ENCODE results near the gene ADAP2.
A peak's percentile ranks its signal among the peaks of the same experiment; 100 is the strongest.
"Not testable (repeated sequence)": the region's sequence is repeated elsewhere in the genome, so short reads cannot be mapped to it uniquely, and the experiment has no call there.

Gene ADAP2

DNA sequence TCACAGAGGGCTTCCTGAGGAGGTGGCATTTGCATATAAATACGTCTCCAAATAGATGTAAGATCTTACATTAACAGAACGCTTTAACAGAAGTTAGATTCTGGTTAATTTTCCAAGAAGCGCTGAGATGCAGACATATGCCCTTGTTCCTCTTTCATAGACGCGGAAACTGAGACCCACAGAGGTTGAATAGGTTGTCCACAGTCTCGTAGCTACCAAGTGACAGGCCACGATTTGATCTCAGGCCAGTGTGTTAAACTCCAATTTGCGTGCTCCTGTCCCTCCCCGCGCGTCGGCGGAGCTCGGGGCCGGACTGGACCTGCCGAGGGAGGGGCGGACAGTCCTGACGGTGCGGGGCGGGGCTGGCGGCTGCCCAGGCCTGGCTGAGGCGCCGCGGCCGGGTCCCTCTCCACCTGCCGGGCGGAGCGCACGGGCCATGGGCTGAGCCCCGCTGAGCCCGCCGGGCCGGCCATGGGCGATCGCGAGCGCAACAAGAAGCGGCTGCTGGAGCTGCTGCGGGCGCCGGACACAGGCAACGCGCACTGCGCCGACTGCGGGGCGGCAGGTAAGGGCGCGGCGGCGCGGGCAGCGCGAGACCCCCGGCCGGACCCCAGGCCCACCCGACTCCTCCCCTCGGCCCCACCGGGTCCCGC is at the start of gene ADAP2:
TSS of gene ADAP2 (plus strand) at position 402 of the 653 bp plus-strand sequence. CDS start at position 472, 70 bp downstream.
- DNase-seq = no peak

- DNase-seq = no peak
Measured at GRCh38 chr17:30886187-30886586, 35.6 kb upstream of the ADAP2 start.

DNA sequence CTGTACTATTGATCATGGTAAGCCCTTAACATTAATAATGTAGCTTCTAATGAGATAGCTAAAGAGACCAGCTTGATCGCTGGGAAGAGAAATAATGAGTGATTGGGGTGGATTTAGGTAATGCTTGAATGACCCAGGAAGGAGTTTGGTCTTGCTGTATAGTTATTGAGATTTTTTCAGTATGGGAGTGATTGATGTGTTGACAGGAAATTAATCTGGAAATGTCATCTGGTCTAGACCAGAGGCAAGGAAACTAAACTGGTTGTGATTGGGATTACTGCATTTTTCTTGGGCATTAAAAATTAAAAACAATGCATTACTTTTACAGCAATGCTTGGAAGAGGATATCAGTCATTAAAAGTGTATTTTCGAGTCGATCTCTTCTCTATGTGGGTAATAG is 27.5 kb upstream of the ADAP2 start:
- DNase-seq = no peak

DNA sequence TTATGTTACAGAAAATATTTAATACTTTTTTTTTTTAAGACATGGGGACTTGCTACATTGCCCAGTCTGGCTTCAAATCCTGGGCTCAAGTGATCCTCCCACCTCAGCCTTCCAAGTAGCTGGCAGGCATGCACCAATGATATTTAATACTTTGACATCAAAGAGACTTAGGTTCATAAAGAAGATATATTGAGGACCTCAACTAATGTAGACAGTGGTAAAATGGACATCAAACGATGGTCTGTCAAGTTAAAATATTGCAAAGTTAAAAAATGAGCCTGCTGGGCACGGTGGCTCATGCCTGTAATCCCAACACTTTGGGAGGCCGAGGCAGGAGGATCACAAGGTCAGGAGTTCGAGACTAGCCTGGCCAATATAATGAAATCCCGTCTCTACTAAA is 24.4 kb upstream of the ADAP2 start:
- DNase-seq = no peak

DNA sequence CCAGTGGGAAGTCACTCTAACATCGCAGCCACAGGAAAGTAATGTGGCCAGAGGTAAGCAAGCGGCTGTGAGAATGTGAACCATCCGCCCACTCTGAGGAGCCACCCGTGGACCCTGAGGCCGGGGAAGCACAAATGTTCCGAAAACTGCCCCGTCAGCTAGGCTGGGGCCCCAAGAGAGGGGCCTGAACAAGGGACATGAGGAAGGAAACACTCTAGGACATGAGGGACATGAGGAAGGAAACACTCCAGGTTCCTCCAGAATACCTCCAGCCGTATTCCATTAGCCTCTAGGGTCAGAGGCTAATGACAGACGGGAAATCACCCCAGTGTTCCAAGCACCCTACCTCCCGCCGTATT is 16.0 kb upstream of the ADAP2 start:
- no peak for DNase-seq

DNA sequence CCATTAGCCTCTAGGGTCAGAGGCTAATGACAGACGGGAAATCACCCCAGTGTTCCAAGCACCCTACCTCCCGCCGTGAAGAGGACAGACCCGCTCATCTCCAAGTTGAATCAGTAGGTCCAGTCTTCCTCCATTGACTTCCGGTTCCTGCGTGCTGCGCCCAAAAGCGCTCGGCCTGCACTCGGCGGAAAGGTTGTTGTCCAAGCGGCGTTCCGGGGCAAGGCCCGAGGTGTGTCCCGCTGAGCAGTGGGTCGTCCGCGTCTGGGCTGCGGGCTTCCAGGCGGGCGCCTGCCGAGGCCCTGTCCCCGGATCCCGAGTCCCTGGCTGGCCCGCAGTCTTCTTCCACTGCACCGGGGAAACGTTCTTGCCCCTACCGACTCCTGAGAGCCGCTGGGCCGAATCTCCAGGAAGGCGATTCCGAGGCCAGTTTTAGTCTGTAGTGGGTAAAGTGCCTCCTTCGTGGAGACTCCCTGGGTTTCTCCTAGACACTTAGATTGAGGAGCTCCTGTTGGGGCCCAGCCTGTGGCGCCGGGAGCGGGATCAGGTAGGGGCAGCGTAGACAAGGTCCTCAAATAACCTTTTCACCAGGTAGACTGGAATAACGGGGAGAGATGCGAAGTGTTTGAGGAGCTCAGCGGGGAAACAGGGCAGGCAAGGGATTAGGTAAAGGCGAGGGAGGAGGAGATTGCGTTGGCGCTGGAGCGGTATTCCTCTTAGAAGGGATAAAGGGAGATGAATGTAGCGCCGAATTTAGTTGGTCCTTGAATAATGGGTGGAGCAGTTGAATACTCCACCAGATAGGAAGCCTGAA is 15.4 kb upstream of the ADAP2 start, which contains the start of gene TEFM:
TSS of gene TEFM (minus strand) at position 138 of the 811 bp plus-strand sequence. CDS start at position 98, 40 bp downstream.
- peak; percentile 93 for DNase-seq

DNA sequence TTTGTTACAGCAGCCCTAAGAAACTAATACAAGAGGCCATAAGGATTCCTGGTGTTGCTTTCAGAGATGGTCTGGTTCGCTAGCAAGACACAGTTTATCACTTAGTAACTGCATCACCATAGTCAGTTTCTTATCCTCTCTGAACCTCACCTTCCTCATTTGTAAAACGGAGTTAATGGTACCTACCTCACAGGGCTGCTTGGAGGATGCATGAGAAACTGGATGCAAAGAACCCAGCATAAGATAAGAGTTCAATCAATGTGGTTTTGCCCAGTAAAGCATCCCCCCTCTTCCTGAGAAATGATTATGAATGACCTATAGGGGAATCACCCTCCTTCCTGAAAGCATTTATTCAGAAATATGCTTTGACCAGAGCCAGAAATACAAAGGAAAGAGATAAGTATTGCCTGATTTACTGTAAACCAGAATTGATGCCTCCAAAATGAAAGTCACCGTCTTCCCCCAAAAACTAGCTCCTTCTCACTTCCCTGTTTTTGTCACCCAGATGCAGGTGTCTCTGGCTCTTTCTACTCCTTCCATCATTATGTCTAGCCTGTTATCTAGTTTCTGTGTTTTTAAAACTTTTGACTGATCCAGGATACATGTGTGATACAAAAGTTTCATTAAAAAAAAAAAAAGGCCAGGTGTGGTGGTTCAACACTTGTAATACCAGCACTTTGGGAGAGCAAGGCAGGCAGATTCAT is 12.9 kb upstream of the ADAP2 start:
- DNase-seq = no peak

GRCh38 chr17:30910151-30910550 is 11.6 kb upstream of the ADAP2 start:
- DNase-seq = not testable (repeated sequence)

- DNase-seq = no peak
Measured at GRCh38 chr17:30913955-30914354, 7.8 kb upstream of the ADAP2 start.

DNA sequence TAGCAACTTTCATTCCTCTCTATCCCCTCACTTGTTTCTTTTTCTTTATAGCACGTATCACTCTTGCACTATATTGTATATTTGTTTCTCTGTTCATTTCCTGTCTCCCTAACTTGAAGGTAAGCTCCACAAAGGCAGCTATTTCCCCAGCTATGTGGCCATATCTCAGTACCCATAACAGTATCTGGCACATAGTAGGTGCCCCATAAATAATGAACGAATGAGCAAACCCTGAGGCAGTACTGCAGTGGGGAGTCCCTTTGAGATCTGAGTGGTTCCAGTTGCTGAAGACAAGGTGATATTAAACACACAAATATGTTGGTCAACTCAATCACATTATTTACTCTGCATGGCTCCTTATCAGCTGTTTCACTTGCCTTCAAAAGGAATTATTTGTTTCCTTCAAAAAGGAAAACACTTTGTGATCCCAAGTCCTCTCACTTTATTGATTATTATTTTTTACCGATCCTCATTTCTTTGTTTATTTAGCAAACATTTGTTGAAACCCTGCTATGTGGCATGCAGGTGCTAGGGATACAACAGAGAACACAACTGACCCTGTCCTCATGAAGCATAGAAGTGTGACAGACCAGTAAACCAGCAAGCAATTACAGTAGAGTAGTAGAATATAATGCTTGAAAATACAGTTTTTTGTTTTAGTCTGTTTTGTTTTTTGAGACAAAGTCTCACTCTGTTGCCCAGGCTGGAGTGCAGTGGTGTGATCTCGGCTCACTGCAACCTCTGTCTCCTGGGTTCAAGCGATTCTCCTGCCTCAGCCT is 5.7 kb upstream of the ADAP2 start:
- no peak for DNase-seq

GRCh38 chr17:30917050-30917449 is 4.7 kb upstream of the ADAP2 start:
- DNase-seq = no peak

DNA sequence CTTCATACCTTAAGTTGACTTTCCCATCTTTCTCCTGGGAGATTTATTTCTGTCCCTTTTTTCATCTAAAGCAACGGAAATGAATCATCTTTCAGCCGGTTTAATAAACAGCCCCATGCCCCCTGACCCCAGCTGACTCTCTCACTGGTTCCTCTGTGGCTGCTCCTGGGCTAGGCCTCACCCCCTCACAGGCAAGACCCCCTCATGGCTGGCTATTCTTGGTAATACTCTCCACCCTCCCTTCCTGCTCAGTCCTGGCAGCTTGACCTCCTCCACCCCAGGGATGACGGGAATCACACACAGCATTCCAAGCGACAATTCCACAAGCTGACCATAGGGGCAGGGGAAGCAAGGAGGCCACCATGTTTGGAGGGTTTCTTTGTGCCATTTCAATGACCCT is 1.5 kb upstream of the ADAP2 start:
- no peak for DNase-seq

DNA sequence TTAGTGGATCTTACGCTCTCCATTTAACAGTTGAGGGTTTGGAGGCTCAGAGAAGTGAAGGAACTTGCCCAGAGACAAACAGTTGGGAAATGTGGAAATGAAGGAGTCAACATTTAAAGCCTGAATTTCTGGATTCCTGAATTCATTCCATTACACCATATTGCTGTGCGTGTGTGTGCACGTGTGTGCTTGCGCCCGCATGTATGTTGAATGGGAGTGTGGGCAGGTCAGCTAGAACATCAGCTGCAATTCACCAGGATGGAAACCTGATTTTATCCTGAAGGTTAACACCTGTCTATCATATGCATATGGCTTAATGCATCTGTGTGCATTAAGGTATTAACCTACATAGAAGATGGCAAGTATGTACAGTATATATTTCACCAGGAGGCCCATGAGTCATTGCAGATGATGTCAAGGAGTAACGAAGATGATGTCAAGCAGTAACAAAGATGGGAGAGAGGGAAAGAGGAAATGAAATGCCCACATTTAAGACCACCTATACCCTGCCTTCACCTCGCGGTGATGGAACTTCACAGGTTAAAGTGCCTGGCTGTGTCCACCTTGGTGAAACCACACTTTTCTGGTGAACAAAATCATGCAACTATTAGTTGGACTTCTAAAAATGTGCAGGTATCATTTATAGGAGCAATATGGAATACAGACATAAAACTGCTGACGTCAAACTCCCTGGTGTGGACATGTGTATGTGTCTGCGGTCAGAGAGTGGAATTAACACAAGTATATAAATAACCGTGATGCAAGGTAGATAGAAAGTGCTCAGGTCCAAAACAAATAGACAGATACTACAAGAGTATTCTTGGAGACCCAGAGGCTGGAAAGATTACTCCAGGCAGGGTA is 832 bp upstream of the ADAP2 start:
- no peak for DNase-seq

DNA sequence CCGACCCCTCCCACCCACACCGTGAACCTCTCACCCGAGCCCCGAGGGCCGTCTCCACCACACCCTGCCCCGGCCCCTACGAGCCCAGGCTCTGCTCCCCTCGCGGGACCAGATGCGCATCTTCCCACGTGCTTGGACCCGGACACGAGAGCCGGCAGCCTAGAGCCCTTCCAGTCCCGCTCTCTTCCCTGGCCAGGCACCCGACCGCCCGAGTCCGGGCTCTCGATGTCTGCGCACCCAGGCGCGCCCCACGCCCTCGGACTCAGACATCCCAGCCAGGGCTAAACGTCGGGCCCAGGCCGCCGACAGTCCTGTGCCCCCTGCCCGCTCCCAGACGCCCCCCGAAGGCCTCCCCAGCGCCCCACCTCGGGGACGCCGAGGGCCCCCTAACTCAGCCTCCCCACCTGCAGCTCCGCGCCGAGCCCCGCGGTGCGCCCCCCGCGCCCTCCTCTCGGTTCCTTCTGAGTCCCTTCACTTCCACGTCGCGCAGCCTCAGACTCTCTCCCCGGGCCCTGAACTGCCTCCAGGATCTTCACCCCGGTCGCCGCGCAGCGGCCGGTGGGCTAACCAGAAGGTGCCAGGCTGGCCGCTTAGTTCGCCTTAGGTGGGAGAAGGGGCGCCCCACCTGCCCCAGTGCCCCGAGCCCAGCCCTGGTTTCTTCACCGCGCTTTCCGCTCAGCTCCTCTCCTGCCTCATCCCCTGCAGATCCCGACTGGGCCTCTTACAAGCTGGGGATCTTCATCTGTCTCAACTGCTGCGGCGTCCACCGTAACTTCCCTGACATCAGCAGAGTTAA is 688 bp downstream of the ADAP2 start:
- no peak for DNase-seq

DNA sequence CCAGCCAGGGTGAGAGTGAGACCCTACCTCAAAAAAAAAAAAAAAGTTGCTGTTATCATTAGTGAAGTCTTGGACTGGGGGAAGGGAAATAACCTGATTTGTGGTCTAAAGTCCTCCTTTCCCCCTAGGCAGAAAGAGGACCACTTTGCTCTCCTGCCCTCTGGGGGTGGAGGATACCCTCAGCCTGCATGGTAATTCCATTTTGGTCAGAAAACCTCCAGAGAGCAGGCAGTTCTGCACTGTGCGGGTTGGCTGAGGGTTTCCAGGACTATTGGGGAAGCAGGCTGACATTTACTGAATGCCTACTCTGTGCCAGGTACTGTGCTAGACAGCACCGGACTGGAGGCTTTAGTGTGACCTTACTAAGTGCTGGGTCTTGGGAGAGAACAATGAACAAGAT is 2.6 kb downstream of the ADAP2 start:
- no peak for DNase-seq

GRCh38 chr17:30926516-30926915 is 4.8 kb downstream of the ADAP2 start:
- DNase-seq = no peak

DNA sequence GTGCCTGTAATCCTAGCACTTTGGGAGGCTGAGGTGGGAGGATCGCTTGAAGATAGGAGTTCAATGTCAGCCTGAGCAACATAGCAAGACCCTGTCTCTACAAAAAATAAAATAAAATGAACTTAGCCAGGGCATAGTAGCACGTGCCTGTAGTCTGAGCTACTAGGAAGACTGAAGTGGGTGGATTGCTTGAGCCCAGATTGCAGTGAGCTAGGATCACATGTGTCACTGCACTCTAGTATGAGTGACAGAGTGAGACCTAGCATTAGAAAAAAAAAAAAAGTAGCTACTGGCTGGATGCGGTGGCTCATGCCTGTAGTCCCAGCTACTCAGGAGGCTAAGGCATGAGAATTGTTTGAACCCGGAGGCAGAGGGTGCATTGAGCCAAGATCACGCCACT is 6.0 kb downstream of the ADAP2 start:
- no peak for DNase-seq

DNA sequence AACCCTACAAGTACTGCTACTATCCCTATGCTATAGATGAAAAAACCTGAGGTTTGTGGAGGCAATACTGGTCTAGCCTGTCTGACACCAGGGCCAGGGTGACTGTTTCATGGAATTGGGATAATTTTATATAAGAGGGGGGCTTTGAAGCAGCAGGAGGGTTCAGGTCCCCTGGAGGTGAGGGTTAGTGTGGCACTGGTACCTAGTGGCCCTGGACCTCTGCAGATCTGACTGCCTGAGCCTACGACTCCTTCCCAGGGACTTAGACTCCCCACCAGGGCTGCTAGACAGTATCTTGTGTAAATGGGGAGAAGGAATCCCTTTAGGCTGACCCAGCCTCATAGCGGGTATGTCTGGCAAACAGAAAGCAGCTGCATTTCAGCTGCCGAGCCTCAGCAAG is 6.8 kb downstream of the ADAP2 start:
- no peak for DNase-seq

DNA sequence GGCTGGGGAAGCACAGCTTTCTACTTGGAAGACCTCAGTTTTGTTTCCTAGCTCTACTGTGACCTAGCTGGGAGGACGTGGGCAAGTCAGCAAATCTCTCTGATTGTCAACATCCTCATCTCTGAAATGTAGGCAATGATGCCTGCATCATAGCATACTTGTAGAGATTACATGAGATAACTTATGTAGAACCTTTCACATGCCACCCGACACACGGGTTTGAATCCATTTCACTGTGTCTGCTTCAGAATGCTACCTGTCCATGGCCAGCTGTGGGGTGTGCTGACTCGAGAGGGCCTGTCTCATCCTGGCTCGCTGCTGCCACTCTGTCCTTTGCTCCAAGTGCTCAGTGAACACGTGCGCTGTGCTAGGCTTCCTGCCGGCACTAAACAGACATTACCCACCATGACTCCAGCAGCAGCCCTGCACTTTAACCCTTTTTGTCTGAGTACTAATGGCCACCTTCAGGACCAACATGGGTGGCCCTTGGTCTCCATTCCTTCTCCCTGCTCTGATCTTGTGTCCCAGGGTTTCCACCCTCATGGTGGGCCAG is 7.4 kb downstream of the ADAP2 start:
- no peak for DNase-seq

- DNase-seq = not testable (repeated sequence)
Measured at GRCh38 chr17:30929861-30930260, 8.1 kb downstream of the ADAP2 start.

DNA sequence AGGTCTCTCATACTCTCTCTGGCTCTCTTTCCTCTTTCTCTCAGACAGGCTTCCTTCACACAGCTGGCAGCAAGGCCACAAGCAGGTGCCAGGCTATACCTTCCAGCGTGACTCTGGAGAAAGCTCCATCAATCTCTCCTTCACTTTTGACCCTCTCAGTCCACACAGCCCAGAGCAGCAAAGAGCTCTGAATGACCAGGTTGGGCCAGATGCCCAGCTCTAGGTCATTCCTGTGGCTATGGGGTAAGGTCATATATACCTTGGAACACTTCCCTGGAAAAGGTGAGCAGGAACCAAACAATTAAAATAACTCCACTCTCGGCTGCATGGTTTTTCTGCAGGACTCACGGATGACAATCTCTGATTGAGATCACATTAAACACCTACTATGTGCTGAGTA is 8.8 kb downstream of the ADAP2 start:
- no peak for DNase-seq

Data from hematopoietic multipotent progenitor cell treated with erythropoietin and hydrocortisone succinate and interleukin-3 and kit ligand, for 8 days (in vitro differentiated cells).